Activated B cell treated with CpG ODN at 0.5 μM for 24 hours (primary cell): ENCODE data around the gene EIPR1. TPM values are rescaled to one million over a fixed set of nuclear protein-coding genes. Genes with fewer than 3 reads are reported as not detected.

Experiments
- ATAC-seq: fragments of 200-7000 bp; cut with Tn5 transposase; one replicate; pipeline ENCODE4 v1.10.0; 2021; ENCODE audit warnings: low read depth, mild to moderate bottlenecking, moderate library complexity
- CTCF ChIA-PET: fragments of 350-600 bp; sonication (Branson Sonifier 250); formaldehyde crosslinking; loops from one replicate; lab custom pipeline; 2021; ENCODE audit warnings: antibody characterized with exemption; lab: Charles Lee
- POLR2A ChIA-PET: fragments of 350-600 bp; sonication (Branson Sonifier 250); formaldehyde crosslinking; loops from one replicate; lab custom pipeline; 2021; ENCODE audit warnings: antibody characterized with exemption; lab: Charles Lee
- DNase-seq: peaks from one replicate; pipeline ENCODE4 v3.0.0; 2022
- H3K27ac Mint-ChIP-seq: one replicate; pipeline ENCODE4 v1.8.0; 2020; ENCODE audit warnings: mixed read lengths
- H3K27me3 Mint-ChIP-seq: one replicate; pipeline ENCODE4 v1.8.0; 2021; ENCODE audit warnings: mixed read lengths
- H3K36me3 Mint-ChIP-seq: one replicate; pipeline ENCODE4 v1.8.0; 2021; ENCODE audit warnings: low read depth, mixed read lengths
- H3K4me1 Mint-ChIP-seq: one replicate; pipeline ENCODE4 v1.8.0; 2021; ENCODE audit warnings: mixed read lengths
- H3K4me3 Mint-ChIP-seq: one replicate; pipeline ENCODE4 v1.8.0; 2020; ENCODE audit warnings: mild to moderate bottlenecking, mixed read lengths
- H3K9me3 Mint-ChIP-seq: one replicate; pipeline ENCODE4 v1.8.0; 2020; ENCODE audit warnings: mixed read lengths
- intact Hi-C: fragments of 100-400 bp; cut with micrococcal nuclease; formaldehyde crosslinking; loops from one replicate; pipeline ENCODE4 v1.15.1; 2024
- total RNA-seq: library from RNA; stranded (reverse); gene quantifications from 2 replicates; pipeline ENCODE4 v1.2.3, GENCODE V29; 2022
- TF ChIP-seq, protein P1 (sequence below): fragments of 200-600 bp; IDR thresholded peaks from one replicate; pipeline ENCODE4 v1.8.0; 2022; ENCODE audit warnings: antibody characterized with exemption, mild to moderate bottlenecking

Gene EIPR1
- total RNA-seq, 1 donor from 2014 or later, result 36.3 TPM

DNA sequence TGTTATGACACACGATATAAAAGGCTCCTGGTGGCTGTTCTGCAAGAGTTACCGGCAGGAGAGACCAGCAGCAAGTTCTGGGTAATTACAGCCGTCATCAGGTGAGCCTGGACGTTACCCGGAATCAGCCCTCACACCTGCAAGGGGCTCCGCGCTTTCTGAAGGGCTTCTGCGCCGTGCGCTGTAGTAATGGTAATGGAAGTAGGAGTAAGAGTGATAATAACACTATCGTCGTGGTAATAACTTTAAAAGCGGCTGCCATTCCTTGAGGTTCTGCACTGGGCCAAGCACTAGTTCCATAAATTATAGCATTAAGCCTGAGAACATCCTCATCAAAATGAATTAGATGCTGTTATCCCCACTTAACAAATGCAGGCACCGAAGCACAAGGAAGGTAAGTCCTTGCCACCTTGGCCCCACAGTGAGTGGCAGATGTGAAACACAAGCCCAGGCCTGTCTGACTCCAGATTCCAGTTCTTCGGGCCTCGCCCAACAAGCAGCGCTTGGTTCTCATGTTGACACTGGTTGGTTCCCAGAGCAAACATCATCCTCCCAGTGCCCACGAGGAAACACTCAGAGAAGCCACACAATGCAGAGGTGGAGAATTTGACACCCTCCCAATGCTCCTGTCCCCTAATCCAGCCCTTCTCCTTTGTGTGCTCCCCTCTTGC is 205.2 kb downstream of the EIPR1 start:
- Mint-ChIP-seq H3K4me1 (no peaks in the 10 kb centered on the region), H3K4me3 (no peak overlapping the region), H3K27me3 (no peaks in the 10 kb centered on the region), H3K9me3 (no peaks in the 10 kb centered on the region), H3K27ac (no peak overlapping the region), H3K36me3 (peaks cover 44% of the 10 kb centered on the region)
- DNase-seq (no peak), ATAC-seq (no peak)
- TF ChIP-seq, protein P1, sequence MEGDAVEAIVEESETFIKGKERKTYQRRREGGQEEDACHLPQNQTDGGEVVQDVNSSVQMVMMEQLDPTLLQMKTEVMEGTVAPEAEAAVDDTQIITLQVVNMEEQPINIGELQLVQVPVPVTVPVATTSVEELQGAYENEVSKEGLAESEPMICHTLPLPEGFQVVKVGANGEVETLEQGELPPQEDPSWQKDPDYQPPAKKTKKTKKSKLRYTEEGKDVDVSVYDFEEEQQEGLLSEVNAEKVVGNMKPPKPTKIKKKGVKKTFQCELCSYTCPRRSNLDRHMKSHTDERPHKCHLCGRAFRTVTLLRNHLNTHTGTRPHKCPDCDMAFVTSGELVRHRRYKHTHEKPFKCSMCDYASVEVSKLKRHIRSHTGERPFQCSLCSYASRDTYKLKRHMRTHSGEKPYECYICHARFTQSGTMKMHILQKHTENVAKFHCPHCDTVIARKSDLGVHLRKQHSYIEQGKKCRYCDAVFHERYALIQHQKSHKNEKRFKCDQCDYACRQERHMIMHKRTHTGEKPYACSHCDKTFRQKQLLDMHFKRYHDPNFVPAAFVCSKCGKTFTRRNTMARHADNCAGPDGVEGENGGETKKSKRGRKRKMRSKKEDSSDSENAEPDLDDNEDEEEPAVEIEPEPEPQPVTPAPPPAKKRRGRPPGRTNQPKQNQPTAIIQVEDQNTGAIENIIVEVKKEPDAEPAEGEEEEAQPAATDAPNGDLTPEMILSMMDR, result no peak
- CTCF ChIA-PET, result no interaction called here
- intact Hi-C loops, result no loop called here
- POLR2A ChIA-PET, result no interaction called here

- H3K4me1 Mint-ChIP-seq, result no peaks in the 10 kb centered on the region
- ChIA-PET CTCF (no interaction called here), POLR2A (no interaction called here)
- intact Hi-C loops, result no loop called here
- H3K36me3 Mint-ChIP-seq, result peaks cover 46% of the 10 kb centered on the region
- TF ChIP-seq, protein P1, result no peak
- ATAC-seq (no peak), DNase-seq (no peak)
- H3K9me3 Mint-ChIP-seq, result no peaks in the 10 kb centered on the region
- no peak overlapping the region for H3K27ac Mint-ChIP-seq
- no peak overlapping the region for H3K4me3 Mint-ChIP-seq
- no peaks in the 10 kb centered on the region for H3K27me3 Mint-ChIP-seq
Observed at GRCh38 chr2:3171564-3172264, 205.9 kb downstream of the EIPR1 start.

- intact Hi-C loops, result no loop called here
- POLR2A ChIA-PET, result no interaction called here
- Mint-ChIP-seq H3K4me1 (no peaks in the 10 kb centered on the region), H3K27ac (no peak overlapping the region), H3K36me3 (peaks cover 53% of the 10 kb centered on the region), H3K4me3 (no peak overlapping the region), H3K9me3 (no peaks in the 10 kb centered on the region), H3K27me3 (no peaks in the 10 kb centered on the region)
- DNase-seq (no peak), ATAC-seq (no peak)
- CTCF ChIA-PET, result no interaction called here
- TF ChIP-seq, protein P1, result no peak
Observed at GRCh38 chr2:3170792-3171455, 206.7 kb downstream of the EIPR1 start.

DNA sequence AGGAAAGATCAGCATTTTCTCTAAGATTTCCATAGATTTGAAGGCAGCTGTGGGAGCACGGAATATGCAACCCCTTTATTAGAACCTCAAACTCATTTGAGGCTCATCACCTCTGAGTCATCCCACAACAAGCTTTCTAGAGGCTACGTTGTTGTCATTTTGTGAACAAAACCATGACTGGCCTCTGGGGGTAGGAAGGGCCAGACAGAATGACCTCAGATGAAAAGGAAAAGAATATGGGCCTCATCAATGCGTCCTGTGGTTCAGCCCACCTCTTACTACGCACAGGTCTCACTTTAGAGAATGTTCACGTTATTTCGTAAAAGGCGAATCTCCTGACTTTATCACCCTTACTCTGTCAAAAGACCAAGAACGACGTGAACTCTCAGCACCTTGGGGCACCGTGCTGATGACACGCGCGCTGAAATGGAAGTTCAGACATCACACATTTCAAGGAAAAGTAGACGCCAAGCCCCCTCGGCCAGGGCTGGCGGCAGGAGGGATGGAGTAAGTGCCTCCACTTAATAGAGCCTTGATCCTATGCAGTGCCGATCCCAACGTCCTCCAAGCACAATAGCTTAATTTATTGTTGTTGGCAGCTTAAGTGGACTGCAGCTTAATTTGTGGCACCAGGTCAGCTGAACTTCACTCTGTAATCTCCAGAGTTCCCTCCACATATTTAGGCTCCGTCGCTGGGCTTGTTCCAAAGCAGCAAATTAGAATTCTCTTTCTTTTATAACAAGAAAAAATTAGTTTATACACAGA is 208.3 kb downstream of the EIPR1 start:
- Mint-ChIP-seq H3K36me3 (peaks cover 55% of the 10 kb centered on the region), H3K4me3 (no peak overlapping the region), H3K27me3 (no peaks in the 10 kb centered on the region), H3K9me3 (peaks cover 7% of the 10 kb centered on the region), H3K4me1 (no peaks in the 10 kb centered on the region), H3K27ac (no peak overlapping the region)
- DNase-seq, result no peak
- no peak for ATAC-seq
- TF ChIP-seq, protein P1, result no peak
- POLR2A ChIA-PET, result no interaction called here
- CTCF ChIA-PET, result no interaction called here
- intact Hi-C loops, result no loop called here
